ENCODE results near the gene RRP15. TPM values are rescaled to one million over a fixed set of nuclear protein-coding genes. Genes with fewer than 3 reads are reported as not detected.
A peak's percentile ranks its signal among the peaks of the same experiment; 100 is the strongest.

The RRP15 gene
- total and polyA plus RNA-seq, 2 of the 13 experiments (the other 11 are each of a cell fraction or from before 2014, with no cell fraction given) = 2.1 to 37.5 TPM

GRCh38 chr1:218371927-218372672, 87.0 kb downstream of the RRP15 start (continued):
- TF ChIP-seq EP300 (IDR thresholded peaks at IDR 0.05; ENCODE audit: low read depth in 2 of 2, low read length in 2 of 2) = peak in 1 of 2 experiments; percentile 64; a peak in 1 of 4 replicates
- no peak for TF ChIP-seq EP300 (CRISPR knock-in tag; IDR thresholded peaks at IDR 0.05; ENCODE audit: borderline replicate concordance)
- peak; percentile 74 for TF ChIP-seq SOX5 (CRISPR knock-in tag; IDR thresholded peaks at IDR 0.05; ENCODE audit: borderline replicate concordance)
- peak; percentile 45; the same call in 1 of the 2 replicates for TF ChIP-seq ZNF646 (CRISPR knock-in tag; IDR thresholded peaks at IDR 0.05)
- 0 out of 2 replicates have a peak, but pooled peaks have one; percentile 6 for TF ChIP-seq ETV6 (CRISPR knock-in tag; conservative IDR thresholded peaks at IDR 0.05)
- TF ChIP-seq SNAPC4 (CRISPR knock-in tag; IDR thresholded peaks at IDR 0.05) = no peak
- TF ChIP-seq ATF3 (CRISPR knock-in tag; IDR thresholded peaks at IDR 0.05) = peak; percentile 53; the same call in 1 of the 2 replicates
- peak; percentile 29 to 95; a peak in 2 of 4 replicates for TF ChIP-seq ATF4 (CRISPR knock-in tag; IDR thresholded peaks at IDR 0.05)
- no peak for TF ChIP-seq ZNF263 (CRISPR knock-in tag; IDR thresholded peaks at IDR 0.05)
- TF ChIP-seq ZNF292 (CRISPR knock-in tag; IDR thresholded peaks at IDR 0.05; ENCODE audit: borderline replicate concordance, low read depth) = peak; percentile 63; the same call in 1 of the 2 replicates
- TF ChIP-seq FOXK2 (IDR thresholded peaks at IDR 0.05) = no peak
- no peak for TF ChIP-seq ZBTB38 (CRISPR knock-in tag; IDR thresholded peaks at IDR 0.05)

Data from HepG2 (cell line).